ENCODE results near the gene JUNB.

Gene JUNB

GRCh38 chr19:12840091-12841079 lies 49.1 kb downstream of the JUNB start:
- in situ Hi-C loops (cut with MboI; ENCODE audit: low sequenced_read_pairs) = loop anchor here (10.0 kb wide), 1 partner anchor 76 kb away; no protein-coding TSS in a partner anchor

GRCh38 chr19:12841094-12841493 lies 49.8 kb downstream of the JUNB start:
- in situ Hi-C loops (cut with MboI; ENCODE audit: low sequenced_read_pairs) = loop anchor here (10.0 kb wide), 1 partner anchor 76 kb away; no protein-coding TSS in a partner anchor

DNA sequence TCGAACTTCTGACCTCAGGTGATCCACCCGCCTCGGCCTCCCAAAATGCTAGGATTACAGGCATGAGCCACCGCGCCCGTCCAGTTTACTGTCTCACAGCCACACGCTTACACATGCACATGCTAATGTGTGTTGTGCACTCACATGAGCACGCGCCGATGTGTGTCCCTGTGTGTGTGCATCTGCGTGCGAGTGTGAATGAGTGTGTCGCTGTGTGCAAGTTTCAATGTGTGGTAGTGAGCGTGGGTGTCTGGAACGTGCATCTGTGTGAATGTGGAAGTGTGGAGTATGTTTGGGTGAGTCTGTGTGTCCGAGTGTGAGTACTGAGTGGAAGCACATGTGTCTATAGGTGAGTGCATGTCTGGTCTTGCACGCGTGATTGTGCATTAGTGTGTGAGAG lies 51.2 kb downstream of the JUNB start:
- in situ Hi-C loops (cut with MboI; ENCODE audit: low sequenced_read_pairs) = loop anchor here (10.0 kb wide), 1 partner anchor 78 kb away; no protein-coding TSS in a partner anchor
